Ecto neural progenitor cell (in vitro differentiated cells): ENCODE data around the gene LGI2.

Experiments
- DNase-seq: peaks from one replicate; pipeline ENCODE4 v3.0.0-alpha.2; 2018; ENCODE audit warnings: low spot score

The LGI2 gene

DNA sequence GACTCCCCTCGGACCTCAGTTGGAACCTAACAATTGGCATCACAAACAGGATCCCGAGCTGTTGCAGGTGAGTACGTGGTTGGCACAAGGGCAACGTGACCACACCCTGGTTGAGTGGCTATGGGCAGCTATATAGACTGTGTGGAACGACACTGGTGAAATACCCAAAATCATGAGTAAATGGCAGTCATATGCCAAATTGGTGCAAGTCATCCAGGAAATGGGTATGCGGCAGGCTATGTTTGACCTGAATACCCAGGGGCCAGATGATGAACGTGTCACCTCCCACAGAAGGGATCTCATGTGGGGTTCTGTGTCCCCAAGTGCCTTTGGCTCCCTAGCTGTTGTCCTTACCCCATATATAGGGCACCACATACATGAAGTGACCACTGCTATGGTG is 64.7 kb downstream of the LGI2 start:
- DNase-seq = no peak

DNA sequence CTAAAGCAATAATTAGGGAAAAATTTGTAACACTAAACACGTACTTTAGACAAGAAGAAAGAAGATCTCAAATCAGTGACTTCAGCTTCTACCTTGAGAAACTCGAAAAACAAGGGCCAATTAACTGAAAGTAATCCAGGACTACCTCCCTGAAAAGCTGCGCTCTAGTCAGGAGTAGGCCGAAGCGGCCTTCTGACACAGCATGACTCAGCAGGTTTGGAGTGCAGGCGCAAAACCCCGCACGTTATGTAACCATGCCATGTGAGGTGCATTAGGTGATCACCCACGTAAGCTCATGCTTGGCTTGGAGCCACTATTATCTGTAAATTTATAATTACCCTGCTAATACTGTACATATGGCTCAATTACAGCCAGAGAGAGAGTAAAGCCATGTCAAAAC is 65.1 kb downstream of the LGI2 start:
- DNase-seq = no peak

DNA sequence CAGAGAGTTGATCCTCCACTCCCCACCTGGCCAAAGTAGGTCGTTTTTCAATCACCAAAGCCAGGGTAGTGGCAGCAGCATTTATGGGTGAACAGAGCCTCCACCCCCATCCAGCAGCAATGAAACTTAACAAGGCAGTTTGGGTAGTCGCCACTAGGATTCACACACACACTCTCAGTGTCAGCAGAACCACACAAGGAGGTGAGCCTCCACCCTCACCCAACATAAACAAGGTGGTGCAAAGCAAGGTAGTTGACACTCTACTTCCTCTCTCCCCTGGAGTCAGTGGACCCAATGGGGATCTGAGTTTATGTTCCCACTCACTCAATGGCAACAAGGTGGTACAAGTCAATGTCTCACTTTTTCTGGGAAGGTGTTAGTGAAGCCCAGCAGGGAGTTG is 67.5 kb downstream of the LGI2 start:
- DNase-seq = no peak

DNA sequence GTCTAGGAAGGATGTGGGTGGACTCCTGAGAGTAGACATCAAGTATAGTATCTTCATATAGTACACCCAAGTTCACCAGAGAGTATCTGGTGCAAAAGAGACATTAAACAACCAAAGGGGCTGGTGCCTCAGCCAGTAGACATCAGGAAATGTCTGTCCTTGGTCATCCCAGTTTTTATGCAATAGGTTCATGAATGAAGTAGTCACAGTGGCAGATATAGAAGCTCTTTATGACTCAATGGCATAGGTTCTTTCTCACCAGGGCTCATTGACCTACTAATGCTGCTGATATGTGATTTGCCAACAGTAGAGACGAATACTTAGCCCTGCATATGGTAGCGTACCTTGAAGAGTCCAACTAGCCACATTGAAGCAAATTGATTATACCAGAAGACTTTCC is 72.9 kb downstream of the LGI2 start:
- no peak for DNase-seq

DNA sequence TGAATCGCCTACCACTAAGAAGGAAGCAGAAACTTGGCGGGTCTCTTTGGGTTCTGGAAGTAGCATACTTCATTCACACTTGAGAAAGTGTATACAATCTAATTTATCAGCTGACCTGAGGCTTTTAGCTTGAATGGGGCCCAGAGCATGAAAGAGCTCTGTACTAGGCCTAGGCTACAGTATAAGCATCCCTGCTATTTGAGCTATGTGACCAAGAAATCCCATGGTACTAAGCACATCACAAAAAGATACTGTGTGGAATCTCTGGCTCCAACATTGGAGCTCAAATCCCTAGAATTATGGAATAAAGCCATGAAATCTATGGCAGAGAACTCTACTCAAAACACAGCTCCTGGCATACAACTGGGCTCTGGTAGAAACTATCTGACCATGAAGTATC is 74.0 kb downstream of the LGI2 start:
- no peak for DNase-seq

DNA sequence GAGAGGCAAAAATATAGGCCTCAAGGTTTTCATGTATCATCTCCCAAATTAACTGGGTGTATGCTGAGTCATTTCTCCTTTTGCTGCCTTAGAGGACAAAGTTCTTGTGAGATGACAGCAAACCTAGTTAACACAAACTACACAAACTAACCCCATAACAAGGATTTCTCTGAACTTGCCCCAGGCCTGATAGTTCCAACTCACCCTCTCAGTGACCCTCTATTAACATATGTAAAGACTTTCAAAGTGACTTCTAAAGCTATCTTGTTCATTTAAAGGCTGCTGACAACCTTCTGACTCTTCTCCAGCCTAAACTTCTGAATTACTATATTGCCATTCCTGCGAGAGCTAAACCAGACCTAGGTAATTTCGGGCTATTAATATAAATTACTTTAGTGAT is 74.7 kb downstream of the LGI2 start:
- DNase-seq = no peak

DNA sequence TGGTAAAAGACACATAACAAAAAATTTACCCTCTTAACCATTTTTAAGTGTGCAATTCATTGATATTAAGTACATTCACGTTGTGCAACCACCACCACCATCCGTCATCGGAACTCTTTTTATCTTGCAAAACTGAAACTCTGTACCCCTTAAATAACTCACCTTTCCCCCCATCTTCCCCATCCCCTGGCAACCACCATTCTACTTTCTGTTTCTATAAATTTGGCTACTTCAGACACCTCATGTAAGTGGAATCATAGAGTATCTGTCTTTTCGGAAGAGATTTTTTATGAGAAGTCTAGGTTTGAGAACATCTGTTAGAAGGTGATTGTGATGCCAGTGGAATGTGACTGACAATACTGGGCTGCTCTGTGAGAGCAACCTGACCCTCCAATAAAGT is 78.1 kb downstream of the LGI2 start:
- DNase-seq = no peak

DNA sequence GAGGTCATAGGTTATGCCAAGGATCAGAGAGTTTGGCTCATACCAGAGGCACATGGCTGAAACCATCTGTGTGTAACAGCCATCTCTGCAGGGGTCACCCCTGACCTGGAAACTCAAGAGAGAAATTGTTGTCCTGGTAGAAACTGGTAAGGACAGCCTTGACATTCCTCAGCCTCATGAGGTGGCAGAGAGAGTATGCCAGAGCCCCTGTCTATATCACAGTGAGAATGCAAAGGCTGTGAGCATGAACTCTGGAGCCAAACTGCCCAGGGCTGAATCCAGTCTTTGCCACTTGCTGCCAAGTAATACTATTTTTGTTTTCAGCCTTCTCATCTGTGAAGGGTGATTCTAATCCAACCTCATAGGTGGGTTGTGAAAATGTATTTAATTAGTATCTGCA is 80.8 kb downstream of the LGI2 start:
- no peak for DNase-seq
